HepG2 (cell line): Measurements from ENCODE around the gene FBXL7. TPM values are rescaled to one million over a fixed set of nuclear protein-coding genes. Genes with fewer than 3 reads are reported as not detected.

Source experiments
- ATAC-seq: fragments of 200-7000 bp; cut with Tn5 transposase; 3 replicates; pipeline ENCODE4 v1.9.1; 2020; ENCODE audit warnings: mild to moderate bottlenecking, moderate library complexity
- BruUV-seq: library from RNA; stranded (reverse); fragments of 400-500 nt; replicated peaks from 2 replicates; lab custom pipeline; 2021; lab: Mats Ljungman, UMichigan
- CTCF ChIA-PET: fragments of 300-600 bp; formaldehyde crosslinking; extraction: SDS; loops from one replicate; lab custom pipeline; 2021; ENCODE audit warnings: low total read pairs, inconsistent platforms, low intra/inter-chr PET ratio; lab: Yijun Ruan, JAX
- POLR2A ChIA-PET: fragments of 350-600 bp; sonication (Branson Sonifier 250); formaldehyde crosslinking; loops from one replicate; lab custom pipeline; 2020; ENCODE audit warnings: antibody characterized with exemption, inconsistent platforms; lab: Yijun Ruan, JAX
- DNase-seq: peaks from one replicate; pipeline ENCODE4 v3.0.0-alpha.2; 2015; ENCODE audit warnings: low spot score
- FAIRE-seq: peaks from 3 replicates; lab custom pipeline; 2011; peaks lifted over from hg19 to GRCh38; lab: Jason Lieb, UNC
- H2AFZ ChIP-seq: one replicate; pipeline ENCODE4 v1.6.1; 2011; ENCODE audit warnings: low read length, inconsistent platforms
- H3K27ac ChIP-seq: fragments of 300-600 bp; 3 replicates; pipeline ENCODE4 v1.8.0; 2011; ENCODE audit warnings: mixed run types, mild to moderate bottlenecking, mixed read lengths, low read length, inconsistent platforms; ENCODE audit not compliant: insufficient read depth; ENCODE audit errors: extremely low read length
- H3K27me3 ChIP-seq, 2 experiments: fragments of 200-600 bp in 1 of 2; 2 replicates in 1 of 2; 3 replicates in 1 of 2; pipeline versions ENCODE4 v1.6.0 to v1.8.0; 2011; ENCODE audit warnings: low read length in 2 of 2, mild to moderate bottlenecking in 2 of 2, moderate library complexity in 2 of 2, inconsistent platforms in 1 of 2; ENCODE audit not compliant: insufficient read depth in 2 of 2, control insufficient read depth in 1 of 2
- H3K36me3 ChIP-seq, 2 experiments: fragments of 200-600 bp in 1 of 2; replicated peaks in 1 of 2; 2 replicates in 1 of 2; 3 replicates in 1 of 2; pipeline versions ENCODE4 v1.5.1 to v1.8.0; 2011; ENCODE audit warnings: low read length in 2 of 2, inconsistent platforms in 1 of 2; ENCODE audit not compliant: insufficient read depth in 2 of 2, control insufficient read depth in 1 of 2
- H3K4me1 ChIP-seq: 2 replicates; pipeline ENCODE4 v1.5.1; 2012; ENCODE audit warnings: low read length, inconsistent platforms; ENCODE audit not compliant: insufficient read depth
- H3K4me2 ChIP-seq: 2 replicates; pipeline ENCODE4 v1.6.0; 2011; ENCODE audit warnings: low read depth, low read length, inconsistent platforms
- H3K4me3 ChIP-seq, 3 experiments: fragments of 200-600 bp in 1 of 3; sonication (generic), shearing (Covaris generic) in 1 of 3; replicated peaks in 1 of 3; 2 replicates each; pipeline ENCODE4 v1.5.1; 2011 to 2016; ENCODE audit warnings: low read length in 3 of 3, inconsistent platforms in 2 of 3, low read depth in 2 of 3, mild to moderate bottlenecking in 2 of 3, control low read depth in 1 of 3, mixed read lengths in 1 of 3; ENCODE audit not compliant: insufficient read depth in 1 of 3
- H3K79me2 ChIP-seq: one replicate; pipeline ENCODE4 v1.6.1; 2011; ENCODE audit warnings: low read length, inconsistent platforms; ENCODE audit not compliant: insufficient read depth
- H3K9ac ChIP-seq: 2 replicates; pipeline ENCODE4 v1.6.0; 2011; ENCODE audit warnings: mild to moderate bottlenecking, low read depth, low read length, inconsistent platforms; ENCODE audit not compliant: insufficient read depth
- H3K9me3 ChIP-seq: 2 replicates; pipeline ENCODE4 v1.5.1; 2012; ENCODE audit warnings: mild to moderate bottlenecking, low read length
- H4K20me1 ChIP-seq: 2 replicates; pipeline ENCODE4 v1.6.0; 2011; ENCODE audit warnings: inconsistent platforms, mild to moderate bottlenecking, low read length, moderate library complexity; ENCODE audit not compliant: insufficient read depth
- AKAP8 ChIP-seq: sonication (generic); formaldehyde crosslinking; IDR thresholded peaks from 2 replicates; pipeline ENCODE4 v1.5.1; 2020; ENCODE audit warnings: mild to moderate bottlenecking, missing genetic modification reagents
- CEBPB ChIP-seq: IDR thresholded peaks from 2 replicates; pipeline ENCODE4 v1.6.1; 2011; ENCODE audit warnings: low read depth, low read length, improper control_type of control experiment, borderline replicate concordance
- HIC2 ChIP-seq: sonication (generic); formaldehyde crosslinking; IDR thresholded peaks from 2 replicates; pipeline ENCODE4 v1.9.0; 2022; ENCODE audit warnings: low read depth, missing genetic modification reagents
- HOMEZ ChIP-seq: IDR thresholded peaks from 2 replicates; pipeline ENCODE4 v1.6.1; 2016; ENCODE audit warnings: low read depth
- HOXA5 ChIP-seq: sonication (generic); formaldehyde crosslinking; IDR thresholded peaks from 2 replicates; pipeline ENCODE4 v1.4.0; 2020; ENCODE audit warnings: missing genetic modification reagents
- KLF13 ChIP-seq: sonication (generic); formaldehyde crosslinking; IDR thresholded peaks from 2 replicates; pipeline ENCODE4 v1.4.0; 2020; ENCODE audit warnings: mild to moderate bottlenecking, missing genetic modification reagents
- MYNN ChIP-seq: sonication (generic); formaldehyde crosslinking; IDR thresholded peaks from 2 replicates; pipeline ENCODE4 v1.4.0; 2020; ENCODE audit warnings: mild to moderate bottlenecking, low read depth, missing genetic modification reagents
- POGZ ChIP-seq: sonication (generic); formaldehyde crosslinking; IDR thresholded peaks from 2 replicates; pipeline ENCODE4 v1.4.0; 2020; ENCODE audit warnings: mild to moderate bottlenecking, missing genetic modification reagents
- TAF15 ChIP-seq: fragments of 200-400 bp; formaldehyde crosslinking; IDR thresholded peaks from one replicate; pipeline ENCODE4 v1.6.1; 2018; ENCODE audit warnings: mild to moderate bottlenecking, low read depth, low read length; ENCODE audit not compliant: poor library complexity, severe bottlenecking
- TBX2 ChIP-seq: sonication (generic); formaldehyde crosslinking; IDR thresholded peaks from 2 replicates; pipeline ENCODE4 v1.5.0; 2020; ENCODE audit warnings: missing genetic modification reagents, mild to moderate bottlenecking, borderline replicate concordance
- THAP8 ChIP-seq: sonication (generic); formaldehyde crosslinking; IDR thresholded peaks from 2 replicates; pipeline ENCODE4 v1.5.1; 2020; ENCODE audit warnings: missing genetic modification reagents, mild to moderate bottlenecking, borderline replicate concordance
- TOPORS ChIP-seq: sonication (generic); formaldehyde crosslinking; IDR thresholded peaks from 2 replicates; pipeline ENCODE4 v1.8.0; 2023; ENCODE audit warnings: mild to moderate bottlenecking, missing genetic modification reagents
- TP53 ChIP-seq: sonication (generic); formaldehyde crosslinking; conservative IDR thresholded peaks from 2 replicates; pipeline ENCODE4 v1.4.0; 2020; ENCODE audit warnings: missing genetic modification reagents
- ZNF230 ChIP-seq: sonication (generic); formaldehyde crosslinking; IDR thresholded peaks from 2 replicates; pipeline ENCODE4 v1.4.0; 2020; ENCODE audit warnings: mild to moderate bottlenecking, missing genetic modification reagents
- ZNF432 ChIP-seq: sonication (generic); formaldehyde crosslinking; IDR thresholded peaks from 2 replicates; pipeline ENCODE4 v1.5.0; 2020; ENCODE audit warnings: missing genetic modification reagents, mild to moderate bottlenecking, borderline replicate concordance
- ZNF878 ChIP-seq: sonication (generic); formaldehyde crosslinking; IDR thresholded peaks from 2 replicates; pipeline ENCODE4 v1.8.1; 2023; ENCODE audit warnings: mild to moderate bottlenecking, missing genetic modification reagents, moderate library complexity
- WGBS: methylation state at CpG from one replicate; pipeline ENCODE4 v1.1.6; 2017; ENCODE audit warnings: low lambda C conversion rate; 5-methylcytosine and 5-hydroxymethylcytosine counted together
- in situ Hi-C: cut with HindIII; loops from 2 replicates; pipeline ENCODE4 v1.10.0; 2017; ENCODE audit warnings: low pct_unique_long_range_greater_than_20kb; ENCODE audit not compliant: extremely low pct_ligation_motif_present
- intact Hi-C: fragments of 100-400 bp; cut with micrococcal nuclease; formaldehyde crosslinking; loops from one replicate; pipeline ENCODE4 v1.10.0; 2022; ENCODE audit not compliant: unreplicated experiment
- polyA plus RNA-seq, 8 experiments: library from polyadenylated mRNA; depleted of rRNA in 3 of 8; stranded (reverse) in 7 of 8; unstranded in 1 of 8; fragments of >200 nt; fragmentation: Illumina TruSeq in 4 of 8; extraction: Trizol in 4 of 8; gene quantifications; 2 replicates each; pipeline versions ENCODE4 v1.2.1 to v1.2.3, GENCODE V29; 2011 to 2016; ENCODE audit warnings: low read depth in 4 of 8, missing spikeins in 1 of 8, mixed read lengths in 1 of 8; ENCODE audit not compliant: insufficient read depth in 1 of 8
- total RNA-seq, 5 experiments: library from RNA; depleted of rRNA; stranded (reverse); fragments of >200 nt; fragmentation: Illumina TruSeq; extraction: Trizol; gene quantifications; 2 replicates each; pipeline ENCODE4 v1.2.3, GENCODE V29; 2016; ENCODE audit warnings: low read depth in 1 of 5

Gene FBXL7
- total and polyA plus RNA-seq, 2 of the 13 experiments (the other 11 are each of a cell fraction or from before 2014, with no cell fraction given), result 0.07 TPM; not detected in 1

GRCh38 chr5:15691521-15691920 lies 191.5 kb downstream of the FBXL7 start:
- 0% methylated on average over 5 of the region's 5 CpGs for WGBS
- ChIA-PET CTCF (no interaction called here), POLR2A (no interaction called here)
- Histone ChIP-seq H4K20me1 (no peaks in the 10 kb centered on the region), H3K27me3 (no peaks in the 10 kb centered on the region), H3K79me2 (no peaks in the 10 kb centered on the region), H3K4me2 (no peak overlapping the region), H3K9ac (no peak overlapping the region), H3K4me3 (no peak overlapping the region), H3K27ac (no peak overlapping the region), H2AFZ (no peak overlapping the region), H3K9me3 (no peaks in the 10 kb centered on the region), H3K36me3 (no peaks in the 10 kb centered on the region), H3K4me1 (no peaks in the 10 kb centered on the region)
- DNase-seq (no peak), ATAC-seq (no peak), FAIRE-seq (no peak)
- no TSS peak for BruUV-seq
- intact Hi-C loops, result no loop called here
- in situ Hi-C loops, result no loop called here
- TF ChIP-seq KLF13 (CRISPR knock-in tag), result no peak
- TF ChIP-seq ZNF878, result no peak
- TF ChIP-seq MYNN (CRISPR knock-in tag), result no peak
- TF ChIP-seq CEBPB, result no peak
- no peak for TF ChIP-seq THAP8 (CRISPR knock-in tag)

- Histone ChIP-seq H3K27ac (no peak overlapping the region), H3K4me3 (no peak overlapping the region), H3K79me2 (no peaks in the 10 kb centered on the region), H2AFZ (no peak overlapping the region), H3K36me3 (no peaks in the 10 kb centered on the region), H3K27me3 (no peaks in the 10 kb centered on the region), H4K20me1 (no peaks in the 10 kb centered on the region), H3K4me1 (no peaks in the 10 kb centered on the region), H3K9ac (no peak overlapping the region), H3K9me3 (no peaks in the 10 kb centered on the region), H3K4me2 (no peak overlapping the region)
- in situ Hi-C loops (no loop called here), intact Hi-C loops (no loop called here)
- ATAC-seq (no peak), FAIRE-seq (no peak), DNase-seq (no peak)
- ChIA-PET CTCF (no interaction called here), POLR2A (no interaction called here)
- no TSS peak for BruUV-seq
- WGBS, result 11% methylated on average over 6 of the region's 7 CpGs
- no peak for TF ChIP-seq POGZ (CRISPR knock-in tag)
- TF ChIP-seq HOXA5 (CRISPR knock-in tag), result no peak
- no peak for TF ChIP-seq TAF15
- TF ChIP-seq TP53, result no peak
- TF ChIP-seq HOMEZ, result no peak
- no peak for TF ChIP-seq TOPORS (CRISPR knock-in tag)
- no peak for TF ChIP-seq TBX2 (CRISPR knock-in tag)
- TF ChIP-seq ZNF432, result no peak
- no peak for TF ChIP-seq HIC2 (CRISPR knock-in tag)
- TF ChIP-seq ZNF230, result no peak
- TF ChIP-seq AKAP8 (CRISPR knock-in tag), result no peak
Measured at GRCh38 chr5:15692706-15693381, 192.9 kb downstream of the FBXL7 start.
